Mesenchymal stem cell (in vitro differentiated cells and primary cell): Measurements from ENCODE around the gene POLA2.

Source experiments
- DNase-seq: peaks from one replicate; pipeline ENCODE4 v3.0.0-alpha.2; 2013
- H2AFZ ChIP-seq: one replicate; pipeline ENCODE4 v1.6.1; 2013; ENCODE audit warnings: low read depth, mild to moderate bottlenecking, control low read depth, inconsistent platforms, low read length, moderate library complexity
- H2AK5ac ChIP-seq: 2 replicates; pipeline ENCODE4 v1.6.1; 2013; ENCODE audit warnings: low read length, moderate library complexity, mild to moderate bottlenecking, inconsistent platforms; ENCODE audit not compliant: severe bottlenecking
- H2BK120ac ChIP-seq: one replicate; pipeline ENCODE4 v1.6.1; 2013; ENCODE audit warnings: low read depth, mild to moderate bottlenecking, inconsistent platforms, low read length, moderate library complexity
- H2BK12ac ChIP-seq, 2 experiments: one replicate each; pipeline ENCODE4 v1.6.1; 2013; ENCODE audit warnings: inconsistent platforms in 2 of 2, low read length in 2 of 2, mild to moderate bottlenecking in 2 of 2, moderate library complexity in 2 of 2, control low read depth in 1 of 2
- H2BK15ac ChIP-seq: one replicate; pipeline ENCODE4 v1.6.1; 2013; ENCODE audit warnings: mild to moderate bottlenecking, low read depth, inconsistent platforms; ENCODE audit not compliant: poor library complexity, severe bottlenecking
- H2BK5ac ChIP-seq: 2 replicates; pipeline ENCODE4 v1.6.1; 2013; ENCODE audit warnings: low read depth, mild to moderate bottlenecking, low read length, control low read depth, inconsistent platforms; ENCODE audit not compliant: poor library complexity, severe bottlenecking
- H3K14ac ChIP-seq, 2 experiments: one replicate each; pipeline ENCODE4 v1.6.1; 2013; ENCODE audit warnings: inconsistent platforms in 2 of 2, low read length in 2 of 2, control low read depth in 1 of 2, mild to moderate bottlenecking in 1 of 2, moderate library complexity in 1 of 2
- H3K18ac ChIP-seq, 2 experiments: one replicate each; pipeline ENCODE4 v1.6.1; 2013; ENCODE audit warnings: inconsistent platforms in 2 of 2, low read length in 2 of 2, control low read depth in 1 of 2, low read depth in 1 of 2, mild to moderate bottlenecking in 1 of 2
- H3K23ac ChIP-seq, 2 experiments: one replicate each; pipeline ENCODE4 v1.6.1; 2013; ENCODE audit warnings: inconsistent platforms in 2 of 2, low read length in 2 of 2, mild to moderate bottlenecking in 2 of 2, moderate library complexity in 2 of 2, control low read depth in 1 of 2
- H3K27ac ChIP-seq: 2 replicates; pipeline ENCODE4 v1.5.1; 2013; ENCODE audit warnings: mild to moderate bottlenecking, moderate library complexity, low read length, control low read depth, inconsistent platforms; ENCODE audit not compliant: poor library complexity, severe bottlenecking
- H3K27me3 ChIP-seq, 2 experiments: 2 replicates each; pipeline versions ENCODE4 v1.6.1 to v1.7.0; 2013; ENCODE audit warnings: low read length in 2 of 2, mild to moderate bottlenecking in 2 of 2, moderate library complexity in 2 of 2, control low read depth in 1 of 2, inconsistent platforms in 1 of 2; ENCODE audit not compliant: control insufficient read depth in 1 of 2, insufficient read depth in 1 of 2
- H3K36me3 ChIP-seq, 2 experiments: 2 replicates each; pipeline versions ENCODE4 v1.6.1 to v1.7.0; 2013; ENCODE audit warnings: low read length in 2 of 2, control low read depth in 1 of 2, inconsistent platforms in 1 of 2, low read depth in 1 of 2, mild to moderate bottlenecking in 1 of 2; ENCODE audit not compliant: insufficient read depth in 2 of 2, control insufficient read depth in 1 of 2
- H3K4ac ChIP-seq, 2 experiments: one replicate each; pipeline ENCODE4 v1.6.1; 2013; ENCODE audit warnings: inconsistent platforms in 2 of 2, low read length in 2 of 2, mild to moderate bottlenecking in 2 of 2, moderate library complexity in 2 of 2, control low read depth in 1 of 2, low read depth in 1 of 2
- H3K4me1 ChIP-seq: 2 replicates; pipeline ENCODE4 v1.6.1; 2013; ENCODE audit warnings: low read depth, low read length, control low read depth; ENCODE audit not compliant: control insufficient read depth, insufficient read depth
- H3K4me2 ChIP-seq: 2 replicates; pipeline ENCODE4 v1.6.1; 2013; ENCODE audit warnings: low read length, mild to moderate bottlenecking, inconsistent platforms; ENCODE audit not compliant: poor library complexity, severe bottlenecking
- H3K4me3 ChIP-seq, 2 experiments: 2 replicates each; pipeline versions ENCODE4 v1.5.1 to v1.7.0; 2013; ENCODE audit warnings: low read length in 2 of 2, mild to moderate bottlenecking in 2 of 2, control low read depth in 1 of 2, low read depth in 1 of 2; ENCODE audit not compliant: insufficient read depth in 1 of 2
- H3K79me1 ChIP-seq: replicated peaks from 2 replicates; pipeline ENCODE4 v1.6.1; 2013; ENCODE audit warnings: mild to moderate bottlenecking, control low read depth, low read length, inconsistent platforms; ENCODE audit not compliant: poor library complexity, severe bottlenecking
- H3K9ac ChIP-seq: 2 replicates; pipeline ENCODE4 v1.7.0; 2013; ENCODE audit warnings: mild to moderate bottlenecking, low read length, moderate library complexity
- H3K9me3 ChIP-seq: 2 replicates; pipeline ENCODE4 v1.7.0; 2013; ENCODE audit warnings: mild to moderate bottlenecking, low read length; ENCODE audit not compliant: control insufficient read depth
- H4K8ac ChIP-seq: one replicate; pipeline ENCODE4 v1.6.1; 2013; ENCODE audit warnings: inconsistent platforms, mild to moderate bottlenecking, low read length, moderate library complexity
- H4K91ac ChIP-seq: one replicate; pipeline ENCODE4 v1.6.1; 2013; ENCODE audit warnings: mild to moderate bottlenecking, low read length, inconsistent platforms
- WGBS: methylation state at CpG from one replicate; pipeline ENCODE4 v1.1.7; 2013; ENCODE audit warnings: mixed read lengths; 5-methylcytosine and 5-hydroxymethylcytosine counted together

The POLA2 gene

DNA sequence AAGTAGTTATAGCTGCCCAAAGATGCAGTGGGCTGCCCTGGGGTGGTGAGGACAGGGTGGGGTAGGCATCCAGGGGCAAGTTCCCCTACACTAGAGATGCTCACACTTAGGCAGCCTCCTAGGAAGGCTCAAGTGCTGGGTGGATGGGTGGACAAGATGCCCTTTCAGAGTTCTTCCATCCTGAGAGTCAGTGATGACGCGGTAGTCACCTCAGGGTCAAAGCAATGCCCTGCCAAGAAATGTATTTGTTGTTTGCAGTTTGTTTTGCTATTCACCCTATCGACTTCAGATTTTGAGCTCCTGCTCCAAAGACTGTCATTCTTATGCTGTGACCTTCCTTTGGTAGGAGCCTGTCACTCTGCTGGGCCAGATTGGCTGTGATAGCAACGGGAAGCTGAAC is 18.9 kb downstream of the POLA2 start:
- H3K23ac ChIP-seq: no peak overlapping the region
- no peak overlapping the region for H3K4ac ChIP-seq
- H2AK5ac ChIP-seq: peak overlapping the region; percentile 28
- H3K9me3 ChIP-seq: no peaks in the 10 kb centered on the region
- H2BK15ac ChIP-seq: no peak overlapping the region
- no peak overlapping the region for H2BK120ac ChIP-seq
- peak overlapping the region; percentile 64 for H3K9ac ChIP-seq
- no peak overlapping the region for H4K91ac ChIP-seq
- peaks cover 8% of the 10 kb centered on the region for H3K79me1 ChIP-seq
- WGBS: 91% methylated on average over 4 of the region's 4 CpGs
- H3K4me1 ChIP-seq: peaks cover 12% of the 10 kb centered on the region
- peaks cover 14 to 43% of the 10 kb centered on the region in 2 experiments for H3K36me3 ChIP-seq
- no peaks in the 10 kb centered on the region for H3K27me3 ChIP-seq
- H2AFZ ChIP-seq: no peak overlapping the region
- no peak overlapping the region for H3K4me2 ChIP-seq
- H3K4me3 ChIP-seq: no peak overlapping the region
- peak overlapping the region; percentile 9 for H3K27ac ChIP-seq
- no peak overlapping the region for H4K8ac ChIP-seq
- H3K14ac ChIP-seq: no peak overlapping the region
- H3K18ac ChIP-seq: no peak overlapping the region
- no peak overlapping the region for H2BK5ac ChIP-seq
- DNase-seq: no peak
- H2BK12ac ChIP-seq: no peak overlapping the region

DNA sequence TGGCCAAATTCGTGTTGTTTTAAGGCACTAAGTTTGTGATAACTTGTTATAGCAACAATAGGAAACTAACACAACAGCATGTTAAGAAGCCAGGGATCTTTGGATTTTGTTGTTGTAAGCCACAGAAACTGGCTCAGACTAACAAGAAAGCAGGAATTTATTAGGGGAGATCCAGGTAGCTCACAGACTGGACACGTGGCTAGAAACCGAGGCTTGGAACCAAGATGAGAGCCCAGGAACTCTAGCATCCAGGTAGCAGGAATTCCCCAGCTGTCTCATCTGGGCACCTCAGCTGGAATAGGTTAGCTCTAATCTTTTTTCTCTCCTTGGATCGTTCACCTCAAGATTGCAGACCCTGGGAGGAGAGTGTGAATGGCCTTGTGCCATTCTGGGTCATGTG is 24.9 kb downstream of the POLA2 start:
- H3K27ac ChIP-seq: no peak overlapping the region
- H2BK15ac ChIP-seq: no peak overlapping the region
- no peak overlapping the region for H3K18ac ChIP-seq
- H3K9me3 ChIP-seq: no peaks in the 10 kb centered on the region
- H3K4me2 ChIP-seq: no peak overlapping the region
- no peak overlapping the region for H2BK5ac ChIP-seq
- H3K14ac ChIP-seq: no peak overlapping the region
- peaks cover 18 to 44% of the 10 kb centered on the region in 2 experiments for H3K36me3 ChIP-seq
- DNase-seq: no peak
- 100% methylated on average over 3 of the region's 4 CpGs for WGBS
- H3K4ac ChIP-seq: no peak overlapping the region
- H2AK5ac ChIP-seq: no peak overlapping the region
- no peak overlapping the region for H2AFZ ChIP-seq
- H3K23ac ChIP-seq: no peak overlapping the region
- no peak overlapping the region for H3K4me3 ChIP-seq
- no peak overlapping the region for H4K91ac ChIP-seq
- no peaks in the 10 kb centered on the region for H3K27me3 ChIP-seq
- H3K79me1 ChIP-seq: peaks cover 6% of the 10 kb centered on the region
- no peak overlapping the region for H3K9ac ChIP-seq
- no peak overlapping the region for H4K8ac ChIP-seq
- no peak overlapping the region for H2BK120ac ChIP-seq
- H3K4me1 ChIP-seq: peaks cover 7% of the 10 kb centered on the region
- H2BK12ac ChIP-seq: no peak overlapping the region

DNA sequence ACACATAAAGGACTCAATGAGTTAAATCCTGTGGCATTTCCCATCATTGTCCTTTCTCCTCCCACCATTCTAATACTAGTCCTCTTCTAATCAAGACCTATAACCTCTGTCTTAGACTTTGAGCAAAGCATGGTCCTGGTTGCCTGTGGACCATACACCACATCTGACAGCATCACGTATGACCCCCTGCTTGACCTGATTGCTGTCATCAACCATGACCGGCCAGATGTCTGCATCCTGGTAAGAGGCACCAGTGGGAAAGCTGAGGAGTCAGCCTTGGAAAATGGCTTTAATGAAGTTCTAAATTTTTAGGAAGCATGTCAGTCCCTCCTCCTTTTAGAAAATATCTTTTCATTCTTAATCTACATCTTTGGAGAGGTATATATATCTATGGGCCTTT is 25.8 kb downstream of the POLA2 start:
- no peak overlapping the region for H3K4me3 ChIP-seq
- DNase-seq: no peak
- H3K23ac ChIP-seq: no peak overlapping the region
- no peak overlapping the region for H2BK5ac ChIP-seq
- no peak overlapping the region for H3K27ac ChIP-seq
- peaks cover 12 to 35% of the 10 kb centered on the region in 2 experiments for H3K36me3 ChIP-seq
- no peak overlapping the region for H4K8ac ChIP-seq
- H2BK120ac ChIP-seq: no peak overlapping the region
- H2AK5ac ChIP-seq: no peak overlapping the region
- no peaks in the 10 kb centered on the region for H3K27me3 ChIP-seq
- no peak overlapping the region for H2BK15ac ChIP-seq
- no peak overlapping the region for H3K4ac ChIP-seq
- no peak overlapping the region for H4K91ac ChIP-seq
- H3K4me2 ChIP-seq: no peak overlapping the region
- H3K18ac ChIP-seq: no peak overlapping the region
- H3K79me1 ChIP-seq: peaks cover 2% of the 10 kb centered on the region
- no peak overlapping the region for H2BK12ac ChIP-seq
- H3K9me3 ChIP-seq: no peaks in the 10 kb centered on the region
- H2AFZ ChIP-seq: no peak overlapping the region
- no peak overlapping the region for H3K14ac ChIP-seq
- WGBS: 93% methylated on average over 2 of the region's 2 CpGs
- no peak overlapping the region for H3K9ac ChIP-seq
- H3K4me1 ChIP-seq: peaks cover 9% of the 10 kb centered on the region

GRCh38 chr11:65288706-65289536 is 27.2 kb downstream of the POLA2 start:
- Histone ChIP-seq H3K9me3 (no peaks in the 10 kb centered on the region), H2BK12ac (peak overlapping the region; percentile 23 to 37), H3K27ac (no peak overlapping the region), H3K18ac (peak overlapping the region in 1 of 2 experiments; percentile 38), H3K4ac (no peak overlapping the region), H3K9ac (peak overlapping the region; percentile 44), H2BK120ac (no peak overlapping the region), H3K36me3 (peaks cover 11 to 28% of the 10 kb centered on the region in 2 experiments), H3K4me2 (no peak overlapping the region), H2BK5ac (no peak overlapping the region), H3K27me3 (no peaks in the 10 kb centered on the region), H3K79me1 (peaks cover 2% of the 10 kb centered on the region), H4K91ac (no peak overlapping the region), H2AK5ac (no peak overlapping the region), H3K23ac (no peak overlapping the region), H3K4me3 (peak overlapping the region in 1 of 2 experiments; percentile 19), H3K4me1 (peaks cover 12% of the 10 kb centered on the region), H4K8ac (no peak overlapping the region), H2AFZ (no peak overlapping the region), H2BK15ac (peak overlapping the region; percentile 37), H3K14ac (no peak overlapping the region)
- no peak for DNase-seq
- 92% methylated on average over 6 of the region's 6 CpGs for WGBS
